BLaER1 treated with 17β-estradiol and CSF1 and Interleukin-3, amounts not matched to agents 10 nM and 100 nM (cell line): Measurements from ENCODE around the gene CDK5.

Experiments
- H3K27ac ChIP-seq, 11 experiments: shearing (Covaris generic); formaldehyde crosslinking; 2 replicates each; pipeline ENCODE4 v1.8.1; 2022
- H3K27me3 ChIP-seq, 11 experiments: shearing (Covaris generic); formaldehyde crosslinking; 2 replicates each; pipeline ENCODE4 v1.8.1; 2022
- H3K36me3 ChIP-seq, 11 experiments: shearing (Covaris generic); formaldehyde crosslinking; 2 replicates each; pipeline ENCODE4 v1.8.1; 2022
- H3K4me1 ChIP-seq, 10 experiments: shearing (Covaris generic); formaldehyde crosslinking; 2 replicates each; pipeline ENCODE4 v1.8.1; 2022
- H3K4me2 ChIP-seq, 11 experiments: shearing (Covaris generic); formaldehyde crosslinking; 2 replicates each; pipeline ENCODE4 v1.8.1; 2022
- H3K4me3 ChIP-seq, 10 experiments: shearing (Covaris generic); formaldehyde crosslinking; 2 replicates each; pipeline ENCODE4 v1.8.1; 2022
- H3K9ac ChIP-seq, 11 experiments: shearing (Covaris generic); formaldehyde crosslinking; 2 replicates each; pipeline ENCODE4 v1.8.1; 2022
- H3K9me3 ChIP-seq, 11 experiments: shearing (Covaris generic); formaldehyde crosslinking; replicated peaks in 1 of 11; 2 replicates each; pipeline ENCODE4 v1.8.1; 2022
- H4K20me1 ChIP-seq, 11 experiments: shearing (Covaris generic); formaldehyde crosslinking; 2 replicates each; pipeline ENCODE4 v1.8.1; 2022
- Cebpa-rat ChIP-seq, 11 experiments: shearing (Covaris generic); IDR thresholded peaks; 2 replicates each; pipeline ENCODE4 v1.8.1; 2022

Gene CDK5

GRCh38 chr7:151060113-151060415, 2.4 kb upstream of the CDK5 start:
- no peak for TF ChIP-seq Cebpa-rat (IDR thresholded peaks at IDR 0.05)
- peak overlapping the region; percentile 87 to 100 (median 97) for H3K4me2 ChIP-seq
- H3K27me3 ChIP-seq = no peaks in the 10 kb centered on the region
- H3K4me3 ChIP-seq = peak overlapping the region; percentile 76 to 97 (median 88)
- H3K27ac ChIP-seq = peak overlapping the region in 10 of 11 experiments; percentile 70 to 90 (median 84); a peak in 21 of 22 replicates
- peaks cover 12 to 34% (median 29%) of the 10 kb centered on the region in 11 experiments for H3K36me3 ChIP-seq
- H3K9ac ChIP-seq = peak overlapping the region; percentile 79 to 88 (median 85)
- peaks cover 20 to 49% (median 29%) of the 10 kb centered on the region in 11 experiments; a peak in 20 of 22 replicates for H4K20me1 ChIP-seq
- no peaks in the 10 kb centered on the region for H3K9me3 ChIP-seq
- peaks cover 39 to 49% (median 44%) of the 10 kb centered on the region in 10 experiments for H3K4me1 ChIP-seq

GRCh38 chr7:151059367-151060112, 1.8 kb upstream of the CDK5 start, which contains the start of gene SLC4A2:
TSS of gene SLC4A2 (plus strand) at chr7:151059589. CDS start at chr7:151061988, 2,399 bp downstream.
- Histone ChIP-seq H3K27me3 (no peaks in the 10 kb centered on the region), H3K4me3 (peak within 1 kb of the TSS; percentile 76 to 97 (median 88)), H3K9ac (peak within 1 kb of the TSS; percentile 79 to 88 (median 85)), H4K20me1 (peaks cover 20 to 44% (median 29%) of the 10 kb centered on the region in 11 experiments; a peak in 20 of 22 replicates), H3K4me1 (peaks cover 39 to 49% (median 44%) of the 10 kb centered on the region in 10 experiments), H3K36me3 (peaks cover 7 to 28% (median 24%) of the 10 kb centered on the region in 11 experiments), H3K27ac (peak within 1 kb of the TSS; percentile 70 to 90 (median 85)), H3K9me3 (no peaks in the 10 kb centered on the region), H3K4me2 (peak within 1 kb of the TSS; percentile 87 to 100 (median 97))
- no peak for TF ChIP-seq Cebpa-rat (IDR thresholded peaks at IDR 0.05)

GRCh38 chr7:151058781-151059366, 1.2 kb upstream of the CDK5 start:
- no peak for TF ChIP-seq Cebpa-rat (IDR thresholded peaks at IDR 0.05)
- Histone ChIP-seq H3K4me1 (peaks cover 41 to 55% (median 46%) of the 10 kb centered on the region in 10 experiments), H3K27ac (peak overlapping the region; percentile 70 to 90 (median 85)), H3K27me3 (no peaks in the 10 kb centered on the region), H3K4me3 (peak overlapping the region; percentile 76 to 97 (median 88)), H4K20me1 (peaks cover 20 to 39% (median 29%) of the 10 kb centered on the region in 11 experiments; a peak in 20 of 22 replicates), H3K9ac (peak overlapping the region; percentile 79 to 88 (median 85)), H3K4me2 (peak overlapping the region; percentile 87 to 100 (median 97)), H3K9me3 (no peaks in the 10 kb centered on the region), H3K36me3 (peaks cover 2 to 24% (median 18%) of the 10 kb centered on the region in 11 experiments; a peak in 19 of 22 replicates)

- H4K20me1 ChIP-seq = peaks cover 20 to 32% (median 29%) of the 10 kb centered on the region in 11 experiments; a peak in 20 of 22 replicates
- no peaks in the 10 kb centered on the region for H3K27me3 ChIP-seq
- H3K4me1 ChIP-seq = peaks cover 47 to 62% (median 53%) of the 10 kb centered on the region in 10 experiments
- TF ChIP-seq Cebpa-rat (IDR thresholded peaks at IDR 0.05) = no peak
- peak overlapping the region; percentile 76 to 97 (median 88) for H3K4me3 ChIP-seq
- H3K4me2 ChIP-seq = peak overlapping the region; percentile 87 to 100 (median 97)
- H3K36me3 ChIP-seq = peaks cover 0 to 24% (median 13%) of the 10 kb centered on the region in 11 experiments; a peak in 17 of 22 replicates
- peak overlapping the region; percentile 70 to 90 (median 85) for H3K27ac ChIP-seq
- H3K9me3 ChIP-seq = no peaks in the 10 kb centered on the region
- H3K9ac ChIP-seq = peak overlapping the region; percentile 79 to 88 (median 85)
Observed at GRCh38 chr7:151057989-151058780, 488 bp upstream of the CDK5 start.

- no peak for TF ChIP-seq Cebpa-rat (IDR thresholded peaks at IDR 0.05)
Observed at GRCh38 chr7:151056666-151057505, 811 bp downstream of the CDK5 start.

GRCh38 chr7:151056283-151056665, 1.4 kb downstream of the CDK5 start:
- Histone ChIP-seq H3K4me2 (peak overlapping the region; percentile 81 to 99 (median 97); a peak in 18 of 22 replicates), H3K27ac (no peak overlapping the region), H3K27me3 (no peaks in the 10 kb centered on the region; a peak in 3 of 22 replicates), H4K20me1 (peaks cover 9 to 26% (median 13%) of the 10 kb centered on the region in 11 experiments; a peak in 18 of 22 replicates), H3K36me3 (peaks cover 0 to 8% (median 0%) of the 10 kb centered on the region in 11 experiments; a peak in 3 of 22 replicates), H3K9ac (peak overlapping the region in 4 of 11 experiments; percentile 88; a peak in 5 of 22 replicates), H3K4me3 (peak overlapping the region in 1 of 10 experiments; percentile 97; a peak in 1 of 20 replicates), H3K9me3 (no peaks in the 10 kb centered on the region), H3K4me1 (peaks cover 55 to 66% (median 62%) of the 10 kb centered on the region in 10 experiments)
- no peak for TF ChIP-seq Cebpa-rat (IDR thresholded peaks at IDR 0.05)

More at GRCh38 chr7:151056666-151057505, 811 bp downstream of the CDK5 start:
- Histone ChIP-seq H3K36me3 (peaks cover 0 to 14% (median 3%) of the 10 kb centered on the region in 11 experiments; a peak in 14 of 22 replicates), H3K27ac (peak overlapping the region in 9 of 11 experiments; percentile 2 to 88 (median 81); a peak in 10 of 22 replicates), H3K27me3 (no peaks in the 10 kb centered on the region; a peak in 1 of 22 replicates), H3K9ac (peak overlapping the region; percentile 69 to 88 (median 83)), H4K20me1 (peaks cover 15 to 28% (median 19%) of the 10 kb centered on the region in 11 experiments; a peak in 20 of 22 replicates), H3K4me1 (peaks cover 58 to 67% (median 62%) of the 10 kb centered on the region in 10 experiments), H3K4me3 (peak overlapping the region; percentile 76 to 97 (median 88)), H3K4me2 (peak overlapping the region; percentile 81 to 99 (median 97)), H3K9me3 (no peaks in the 10 kb centered on the region)

- no peak for TF ChIP-seq Cebpa-rat (IDR thresholded peaks at IDR 0.05)
- H3K4me2 ChIP-seq = peak overlapping the region in 8 of 11 experiments; percentile 64 to 91 (median 84); a peak in 15 of 22 replicates
- H3K27ac ChIP-seq = peak overlapping the region in 5 of 11 experiments; percentile 25 to 52 (median 32); a peak in 5 of 22 replicates
- H3K4me1 ChIP-seq = peaks cover 50 to 66% (median 60%) of the 10 kb centered on the region in 10 experiments
- H3K9me3 ChIP-seq = no peaks in the 10 kb centered on the region
- H3K4me3 ChIP-seq = no peak overlapping the region
- H3K9ac ChIP-seq = peak overlapping the region in 7 of 11 experiments; percentile 8 to 62 (median 36); a peak in 4 of 22 replicates
- peaks cover 0 to 34% (median 0%) of the 10 kb centered on the region in 11 experiments; a peak in 3 of 22 replicates for H4K20me1 ChIP-seq
- peaks cover 0 to 8% (median 0%) of the 10 kb centered on the region in 11 experiments; a peak in 2 of 22 replicates for H3K36me3 ChIP-seq
- peaks cover 5 to 12% (median 8%) of the 10 kb centered on the region in 11 experiments; a peak in 13 of 22 replicates for H3K27me3 ChIP-seq
Observed at GRCh38 chr7:151053751-151054150, 3.9 kb downstream of the CDK5 start.
